ENCODE results near the gene OR5H6.
"Not testable (repeated sequence)": the region's sequence is repeated elsewhere in the genome, so short reads cannot be mapped to it uniquely, and the experiment has no call there.

The OR5H6 gene

GRCh38 chr3:98263944-98264343 lies at the start of gene OR5H6:
Gene OR5H6 (plus strand): TSS chr3:98264244. CDS start chr3:98264333, 89 bp downstream.
- no peak for DNase-seq

- no peak for DNase-seq
Measured at GRCh38 chr3:98215051-98215450, 49.0 kb upstream of the OR5H6 start.

- DNase-seq, result no peak
Measured at GRCh38 chr3:98223907-98224672, 40.0 kb upstream of the OR5H6 start.

GRCh38 chr3:98232489-98232888 lies 31.6 kb upstream of the OR5H6 start:
- DNase-seq, result no peak

GRCh38 chr3:98233468-98233867 lies 30.6 kb upstream of the OR5H6 start:
- no peak for DNase-seq

- DNase-seq, result no peak
Measured at GRCh38 chr3:98240131-98240530, 23.9 kb upstream of the OR5H6 start.

- no peak for DNase-seq
Measured at GRCh38 chr3:98242155-98242554, 21.9 kb upstream of the OR5H6 start.

- DNase-seq, result no peak
Measured at GRCh38 chr3:98243843-98244242, 20.2 kb upstream of the OR5H6 start.

- no peak for DNase-seq
Measured at GRCh38 chr3:98246142-98246541, 17.9 kb upstream of the OR5H6 start.

- DNase-seq, result not testable (repeated sequence)
Measured at GRCh38 chr3:98256026-98256425, 8.0 kb upstream of the OR5H6 start.

GRCh38 chr3:98259707-98260106 lies 4.3 kb upstream of the OR5H6 start:
- no peak for DNase-seq

GRCh38 chr3:98262046-98262445 lies 2.0 kb upstream of the OR5H6 start:
- no peak for DNase-seq

- DNase-seq, result no peak
Measured at GRCh38 chr3:98269846-98270245, 5.8 kb downstream of the OR5H6 start.

- DNase-seq, result no peak
Measured at GRCh38 chr3:98272126-98272525, 8.1 kb downstream of the OR5H6 start.

GRCh38 chr3:98274914-98275313 lies 10.9 kb downstream of the OR5H6 start:
- DNase-seq, result no peak

- DNase-seq, result no peak
Measured at GRCh38 chr3:98282205-98282604, 18.2 kb downstream of the OR5H6 start, which contains the start of gene OR5H2. Gene OR5H2 (plus strand): TSS chr3:98282505. CDS start chr3:98282903, 398 bp downstream.

GRCh38 chr3:98290916-98291315 lies 26.9 kb downstream of the OR5H6 start:
- no peak for DNase-seq

GRCh38 chr3:98291332-98291957 lies 27.4 kb downstream of the OR5H6 start:
- no peak for DNase-seq
